8988T (cell line): Measurements from ENCODE around the gene PCDHGB4.
"Not testable (repeated sequence)": the region's sequence is repeated elsewhere in the genome, so short reads cannot be mapped to it uniquely, and the experiment has no call there.

ENCODE experiments used
- DNase-seq: peaks from one replicate; pipeline ENCODE4 v3.0.0; 2011

The PCDHGB4 gene

DNA sequence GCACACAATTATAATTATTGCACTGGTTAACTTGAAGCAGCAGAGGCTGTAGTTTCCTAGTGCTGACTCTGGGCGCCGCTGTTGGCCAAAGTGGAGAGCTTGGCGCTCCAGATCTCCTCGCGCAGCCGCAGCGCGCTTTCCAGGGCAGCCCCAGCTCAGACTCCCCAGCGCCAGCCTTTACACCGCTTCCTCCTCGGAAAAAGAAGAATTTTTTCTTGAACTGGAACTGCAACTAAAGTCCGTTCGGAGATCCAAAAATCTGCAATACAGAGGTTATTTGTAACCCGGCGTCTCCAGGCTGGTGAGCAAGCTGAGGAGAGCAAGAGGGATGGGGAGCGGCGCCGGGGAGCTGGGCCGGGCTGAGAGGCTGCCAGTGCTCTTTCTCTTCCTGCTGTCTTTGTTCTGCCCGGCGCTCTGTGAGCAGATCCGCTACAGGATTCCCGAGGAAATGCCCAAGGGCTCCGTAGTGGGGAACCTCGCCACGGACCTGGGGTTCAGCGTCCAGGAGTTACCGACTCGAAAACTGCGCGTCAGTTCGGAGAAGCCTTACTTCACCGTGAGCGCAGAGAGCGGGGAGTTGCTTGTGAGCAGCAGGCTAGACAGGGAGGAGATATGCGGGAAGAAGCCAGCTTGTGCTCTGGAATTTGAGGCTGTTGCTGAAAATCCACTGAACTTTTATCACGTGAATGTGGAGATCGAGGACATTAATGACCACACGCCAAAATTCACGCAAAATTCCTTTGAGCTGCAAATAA lies at the start of gene PCDHGB4:
PCDHGB4 (plus strand) TSS at position 142 of the 755 bp plus-strand sequence; CDS start at position 329, 187 bp downstream.
- not testable (repeated sequence) for DNase-seq

DNA sequence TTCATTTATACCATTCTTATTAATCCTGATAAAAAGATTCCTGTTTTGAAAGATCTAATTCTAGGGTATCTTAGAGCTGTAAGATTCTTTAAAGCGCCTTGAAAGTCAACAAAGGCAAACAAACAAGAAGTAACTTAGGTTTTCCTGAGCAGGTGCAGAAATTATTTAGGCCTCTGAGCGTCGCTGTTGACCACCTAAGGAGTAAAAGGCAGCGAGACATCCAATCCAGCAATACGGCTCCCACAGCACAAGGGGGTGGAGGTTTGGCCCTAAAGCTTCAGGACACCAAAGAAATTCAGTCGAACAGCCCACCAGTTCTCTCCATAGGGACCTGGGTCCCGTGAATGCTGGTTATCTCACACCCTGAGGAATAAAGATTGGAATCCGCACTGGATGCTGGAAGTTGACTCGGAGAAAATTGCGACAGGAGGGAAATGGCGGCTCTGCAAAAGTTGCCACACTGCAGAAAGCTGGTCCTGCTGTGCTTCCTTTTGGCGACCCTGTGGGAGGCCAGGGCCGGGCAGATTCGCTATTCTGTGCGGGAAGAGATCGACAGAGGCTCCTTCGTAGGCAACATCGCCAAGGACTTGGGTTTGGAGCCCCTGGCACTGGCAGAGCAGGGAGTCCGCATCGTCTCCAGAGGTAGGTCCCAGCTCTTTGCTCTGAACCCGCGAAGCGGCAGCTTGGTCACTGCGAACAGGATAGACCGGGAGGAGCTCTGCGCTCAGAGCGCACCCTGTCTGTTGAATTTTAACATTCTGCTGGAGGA lies 48.8 kb upstream of the PCDHGB4 start, which contains the start of gene PCDHGA2:
PCDHGA2 (plus strand) TSS at position 223 of the 769 bp plus-strand sequence.
- no peak for DNase-seq

DNA sequence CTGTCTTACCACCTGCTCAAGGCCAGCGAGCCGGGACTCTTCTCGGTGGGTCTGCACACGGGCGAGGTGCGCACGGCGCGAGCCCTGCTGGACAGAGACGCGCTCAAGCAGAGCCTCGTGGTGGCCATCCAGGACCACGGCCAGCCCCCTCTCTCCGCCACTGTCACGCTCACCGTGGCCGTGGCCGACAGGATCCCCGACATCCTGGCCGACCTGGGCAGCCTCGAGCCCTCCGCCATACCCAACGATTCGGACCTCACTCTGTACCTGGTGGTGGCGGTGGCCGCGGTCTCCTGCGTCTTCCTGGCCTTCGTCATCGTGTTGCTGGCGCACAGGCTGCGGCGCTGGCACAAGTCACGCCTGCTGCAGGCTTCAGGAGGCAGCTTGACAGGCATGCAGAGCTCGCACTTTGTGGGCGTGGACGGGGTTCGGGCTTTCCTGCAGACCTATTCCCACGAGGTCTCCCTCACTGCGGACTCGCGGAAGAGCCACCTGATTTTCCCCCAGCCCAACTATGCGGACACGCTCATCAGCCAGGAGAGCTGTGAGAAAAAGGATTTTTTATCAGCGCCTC lies 46.6 kb upstream of the PCDHGB4 start:
- DNase-seq: not testable (repeated sequence)

GRCh38 chr5:141342773-141343172 lies 44.7 kb upstream of the PCDHGB4 start:
- no peak for DNase-seq

- peak; percentile 49 for DNase-seq
Observed at GRCh38 chr5:141343242-141343952, 44.1 kb upstream of the PCDHGB4 start, which contains the start of gene PCDHGA3. TSS of gene PCDHGA3 (plus strand) at chr5:141343829. CDS start at chr5:141344034, 205 bp downstream.

DNA sequence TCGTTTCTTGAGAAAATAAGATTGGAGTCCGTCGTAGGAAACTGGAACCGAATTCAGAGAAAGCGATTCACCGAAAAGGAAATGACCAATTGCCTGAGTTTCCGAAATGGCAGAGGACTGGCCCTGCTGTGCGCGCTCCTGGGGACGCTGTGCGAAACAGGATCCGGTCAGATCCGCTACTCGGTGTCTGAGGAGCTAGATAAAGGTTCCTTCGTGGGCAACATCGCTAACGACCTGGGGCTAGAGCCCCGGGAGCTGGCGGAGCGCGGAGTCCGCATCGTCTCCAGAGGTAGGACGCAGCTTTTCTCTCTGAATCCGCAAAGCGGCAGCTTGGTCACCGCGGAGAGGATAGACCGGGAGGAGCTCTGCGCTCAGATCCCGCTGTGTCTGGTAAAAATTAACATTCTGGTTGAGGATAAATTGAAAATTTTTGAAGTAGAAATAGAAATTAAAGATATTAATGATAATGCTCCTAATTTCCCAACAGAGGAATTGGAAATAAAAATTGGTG lies 43.5 kb upstream of the PCDHGB4 start:
- no peak for DNase-seq

GRCh38 chr5:141345327-141345726 lies 42.2 kb upstream of the PCDHGB4 start:
- DNase-seq: no peak

DNA sequence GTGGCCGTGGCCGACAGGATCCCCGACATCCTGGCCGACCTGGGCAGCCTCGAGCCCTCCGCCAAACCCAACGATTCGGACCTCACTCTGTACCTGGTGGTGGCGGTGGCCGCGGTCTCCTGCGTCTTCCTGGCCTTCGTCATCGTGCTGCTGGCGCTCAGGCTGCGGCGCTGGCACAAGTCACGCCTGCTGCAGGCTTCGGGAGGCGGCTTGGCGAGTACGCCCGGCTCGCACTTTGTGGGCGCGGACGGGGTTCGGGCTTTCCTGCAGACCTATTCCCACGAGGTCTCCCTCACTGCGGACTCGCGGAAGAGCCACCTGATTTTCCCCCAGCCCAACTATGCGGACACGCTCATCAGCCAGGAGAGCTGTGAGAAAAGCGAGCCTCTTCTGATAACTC lies 41.5 kb upstream of the PCDHGB4 start:
- not testable (repeated sequence) for DNase-seq

DNA sequence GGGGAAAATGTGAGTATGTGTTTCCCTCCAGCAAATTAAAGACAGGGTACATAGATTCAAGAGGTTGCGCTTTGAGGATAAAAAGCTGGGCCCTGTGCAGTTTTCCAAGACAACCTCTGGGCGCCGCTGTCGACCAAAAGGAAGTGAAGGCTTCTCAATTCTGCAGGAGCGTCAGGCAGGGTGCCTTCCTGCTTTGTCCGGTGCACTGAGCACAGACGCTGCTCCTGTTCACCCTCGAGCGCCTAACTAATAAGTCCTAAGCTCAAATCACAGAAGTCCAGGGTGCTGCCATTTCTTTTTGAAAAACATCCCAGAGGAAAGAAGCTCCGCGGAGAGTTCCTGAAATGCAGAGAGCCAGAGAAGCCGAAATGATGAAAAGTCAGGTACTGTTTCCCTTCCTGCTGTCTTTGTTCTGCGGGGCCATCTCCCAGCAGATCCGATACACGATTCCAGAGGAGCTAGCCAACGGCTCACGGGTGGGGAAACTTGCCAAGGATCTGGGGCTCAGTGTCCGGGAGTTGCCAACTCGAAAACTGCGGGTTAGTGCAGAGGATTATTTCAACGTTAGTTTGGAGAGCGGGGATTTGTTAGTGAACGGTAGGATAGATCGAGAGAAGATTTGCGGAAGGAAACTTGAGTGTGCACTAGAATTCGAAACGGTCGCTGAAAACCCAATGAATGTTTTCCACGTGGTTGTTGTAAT lies 37.4 kb upstream of the PCDHGB4 start, which contains the start of gene PCDHGB1:
PCDHGB1 (plus strand) TSS at position 183 of the 703 bp plus-strand sequence; CDS start at position 345, 162 bp downstream.
- peak; percentile 77 for DNase-seq

DNA sequence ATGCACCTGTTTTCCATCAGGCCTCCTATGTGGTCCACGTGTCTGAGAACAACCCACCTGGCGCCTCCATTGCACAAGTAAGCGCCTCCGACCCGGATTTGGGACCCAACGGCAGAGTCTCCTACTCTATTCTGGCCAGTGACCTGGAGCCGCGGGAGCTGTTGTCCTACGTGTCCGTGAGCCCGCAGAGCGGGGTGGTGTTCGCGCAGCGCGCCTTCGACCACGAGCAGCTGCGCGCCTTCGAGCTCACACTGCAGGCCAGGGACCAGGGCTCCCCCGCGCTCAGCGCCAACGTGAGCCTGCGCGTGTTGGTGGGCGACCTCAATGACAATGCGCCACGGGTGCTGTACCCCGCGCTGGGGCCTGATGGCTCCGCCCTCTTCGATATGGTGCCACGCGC lies 35.9 kb upstream of the PCDHGB4 start:
- DNase-seq: no peak

- no peak for DNase-seq
Observed at GRCh38 chr5:141354900-141355469, 32.5 kb upstream of the PCDHGB4 start, which contains the start of gene PCDHGA4. TSS of gene PCDHGA4 (plus strand) at chr5:141355021. CDS start at chr5:141355108, 87 bp downstream.

- DNase-seq: no peak
Observed at GRCh38 chr5:141355641-141356040, 31.9 kb upstream of the PCDHGB4 start.

DNA sequence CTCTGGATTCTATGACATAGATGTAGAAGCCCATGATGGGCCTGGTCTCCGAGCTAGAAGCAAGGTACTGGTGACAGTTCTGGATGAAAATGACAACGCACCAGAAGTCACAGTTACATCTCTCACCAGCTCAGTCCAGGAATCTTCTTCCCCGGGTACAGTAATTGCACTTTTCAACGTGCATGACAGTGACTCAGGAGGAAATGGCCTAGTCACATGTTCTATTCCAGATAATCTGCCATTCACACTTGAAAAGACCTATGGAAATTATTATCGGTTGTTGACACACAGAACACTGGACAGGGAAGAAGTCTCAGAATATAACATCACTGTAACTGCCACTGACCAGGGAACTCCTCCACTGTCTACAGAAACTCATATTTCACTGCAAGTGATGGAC lies 31.4 kb upstream of the PCDHGB4 start:
- DNase-seq: no peak

DNA sequence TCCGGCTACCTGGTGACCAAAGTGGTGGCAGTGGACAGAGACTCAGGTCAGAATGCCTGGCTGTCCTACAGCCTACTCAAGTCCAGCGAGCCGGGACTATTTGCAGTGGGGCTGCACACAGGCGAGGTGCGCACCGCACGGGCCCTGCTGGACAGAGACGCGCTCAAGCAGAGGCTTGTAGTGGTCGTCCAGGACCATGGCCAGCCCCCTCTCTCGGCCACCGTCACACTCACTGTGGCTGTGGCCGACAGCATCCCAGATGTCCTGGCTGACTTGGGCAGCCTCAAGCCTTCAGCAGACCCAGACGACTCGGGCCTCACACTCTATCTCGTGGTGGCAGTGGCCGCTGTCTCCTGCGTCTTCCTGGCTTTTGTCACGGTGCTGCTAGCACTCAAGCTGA lies 30.5 kb upstream of the PCDHGB4 start:
- no peak for DNase-seq

GRCh38 chr5:141359790-141360426 lies 27.6 kb upstream of the PCDHGB4 start, which contains the start of gene PCDHGB2:
TSS of gene PCDHGB2 (plus strand) at chr5:141359994. CDS start at chr5:141360136, 142 bp downstream.
- peak; percentile 62 for DNase-seq

DNA sequence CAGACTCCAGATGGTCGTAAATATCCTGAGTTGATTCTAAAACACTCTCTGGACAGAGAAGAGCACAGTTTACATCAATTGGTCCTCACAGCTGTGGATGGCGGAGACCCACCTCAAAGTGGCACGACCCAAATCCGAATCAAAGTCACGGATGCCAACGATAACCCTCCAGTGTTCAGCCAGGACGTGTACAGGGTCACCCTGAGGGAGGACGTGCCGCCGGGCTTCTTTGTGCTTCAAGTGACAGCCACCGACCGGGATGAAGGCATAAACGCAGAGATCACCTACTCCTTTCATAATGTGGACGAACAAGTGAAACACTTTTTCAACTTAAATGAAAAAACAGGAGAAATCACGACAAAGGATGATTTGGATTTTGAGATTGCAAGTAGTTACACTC lies 26.8 kb upstream of the PCDHGB4 start:
- DNase-seq: no peak

DNA sequence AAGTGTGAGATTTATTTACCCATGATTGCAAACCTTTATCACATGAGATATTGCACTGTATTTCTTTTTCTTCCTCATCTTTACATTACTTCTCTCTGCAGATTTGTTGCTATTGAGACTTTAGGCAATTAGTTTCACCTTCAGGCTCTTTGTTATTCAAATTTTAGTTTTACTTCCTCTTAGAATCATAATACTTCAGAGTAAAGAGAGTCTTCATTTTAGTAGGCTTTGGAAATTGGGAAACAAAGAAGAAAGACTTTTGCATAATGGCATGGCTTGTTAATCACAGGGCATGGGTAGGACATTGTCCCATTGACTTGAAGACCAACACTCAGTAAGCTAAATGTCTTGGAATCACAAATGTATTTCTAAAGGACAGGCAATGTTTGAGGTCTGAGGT lies 24.8 kb upstream of the PCDHGB4 start:
- no peak for DNase-seq

GRCh38 chr5:141363952-141364660 lies 23.4 kb upstream of the PCDHGB4 start, which contains the start of gene PCDHGA5:
TSS of gene PCDHGA5 (plus strand) at chr5:141364162. CDS start at chr5:141364331, 169 bp downstream.
- DNase-seq: no peak

DNA sequence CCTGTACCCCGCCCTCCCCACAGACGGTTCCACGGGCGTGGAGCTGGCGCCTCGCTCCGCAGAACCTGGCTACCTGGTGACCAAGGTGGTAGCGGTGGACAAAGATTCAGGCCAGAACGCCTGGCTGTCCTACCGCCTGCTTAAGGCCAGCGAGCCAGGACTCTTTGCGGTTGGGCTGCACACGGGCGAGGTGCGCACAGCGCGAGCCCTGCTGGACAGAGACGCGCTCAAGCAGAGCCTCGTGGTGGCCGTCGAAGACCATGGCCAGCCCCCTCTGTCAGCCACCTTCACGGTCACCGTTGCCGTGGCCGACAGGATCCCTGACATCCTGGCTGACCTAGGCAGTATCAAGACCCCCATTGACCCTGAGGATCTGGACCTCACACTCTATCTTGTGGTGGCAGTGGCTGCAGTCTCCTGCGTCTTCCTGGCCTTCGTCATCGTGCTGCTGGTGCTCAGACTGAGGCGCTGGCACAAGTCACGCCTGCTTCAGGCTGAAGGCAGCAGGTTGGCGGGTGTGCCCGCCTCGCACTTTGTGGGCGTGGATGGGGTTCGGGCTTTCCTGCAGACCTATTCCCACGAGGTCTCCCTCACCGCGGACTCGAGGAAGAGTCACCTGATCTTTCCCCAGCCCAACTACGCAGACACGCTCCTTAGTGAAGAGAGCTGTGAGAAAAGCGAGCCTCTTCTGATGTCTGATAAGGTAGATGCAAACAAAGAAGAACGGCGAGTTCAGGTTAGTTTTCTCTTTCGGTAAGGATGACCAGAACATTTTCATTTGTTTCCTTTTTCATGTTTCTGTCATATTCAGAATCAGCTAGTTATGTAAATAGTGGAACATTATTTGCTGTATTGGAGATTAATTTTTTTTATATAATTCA lies 21.2 kb upstream of the PCDHGB4 start:
- no peak for DNase-seq
